NCI-H1930 (cell line): ENCODE results near the gene PAPPA.

ENCODE experiments used
- DNase-seq, 2 experiments: peaks; one replicate each; lab custom pipeline; 2025; lab: John Stamatoyannopoulos, UW

The PAPPA gene

DNA sequence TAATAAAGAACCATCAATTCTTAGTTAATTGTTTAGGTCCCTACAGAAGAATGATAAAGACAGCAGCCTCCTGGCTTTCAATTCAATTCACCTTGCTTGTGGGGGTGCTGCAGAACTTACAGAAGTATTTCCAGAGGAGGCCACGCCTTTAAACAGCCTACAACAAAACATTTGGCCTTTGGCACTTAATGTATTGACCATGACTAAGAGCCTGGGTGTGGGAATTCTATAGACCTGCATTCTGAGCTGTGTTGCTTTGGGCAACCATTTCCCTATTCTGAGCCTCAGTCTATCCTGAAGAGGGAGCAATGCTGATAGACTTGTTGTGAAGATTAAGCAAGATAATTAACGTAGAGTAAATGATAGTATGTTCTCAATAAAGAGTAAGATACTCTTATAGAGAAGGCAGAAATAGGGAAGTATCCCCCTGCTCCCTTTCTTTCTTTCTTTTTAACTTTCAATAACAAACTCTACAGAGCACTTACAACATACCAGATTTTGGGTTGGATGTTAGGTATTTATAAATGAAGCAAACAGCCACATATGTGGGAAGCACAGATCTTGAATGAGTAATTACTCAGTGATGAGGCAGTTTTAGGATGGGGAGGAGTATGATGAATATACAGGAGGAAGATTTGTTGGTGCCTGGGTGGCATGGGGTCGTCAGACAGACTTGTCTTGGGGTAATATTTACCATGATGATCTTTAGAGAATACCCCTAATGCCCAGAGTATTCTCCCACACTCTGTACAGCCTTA is 28.4 kb downstream of the PAPPA start:
- DNase-seq, result no peak

DNA sequence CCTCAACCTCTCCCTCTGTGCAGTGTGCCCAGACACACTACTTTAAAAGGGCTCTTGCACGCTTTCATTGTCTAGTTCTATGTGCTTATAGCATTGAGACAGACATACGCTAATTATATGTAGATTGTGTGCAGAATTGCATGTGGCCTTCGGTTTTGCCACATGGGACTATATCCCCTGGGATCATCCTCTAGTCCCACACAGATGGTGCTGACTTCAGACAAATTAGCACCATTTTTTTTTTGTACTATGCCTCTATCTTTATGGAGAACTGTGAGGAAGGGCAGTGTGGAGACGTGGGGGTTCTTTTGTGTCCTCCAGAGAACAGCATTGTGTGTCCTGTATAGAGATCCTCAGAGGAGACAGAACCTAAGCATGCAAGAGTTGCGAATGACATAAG is 29.3 kb downstream of the PAPPA start:
- DNase-seq, result no peak

DNA sequence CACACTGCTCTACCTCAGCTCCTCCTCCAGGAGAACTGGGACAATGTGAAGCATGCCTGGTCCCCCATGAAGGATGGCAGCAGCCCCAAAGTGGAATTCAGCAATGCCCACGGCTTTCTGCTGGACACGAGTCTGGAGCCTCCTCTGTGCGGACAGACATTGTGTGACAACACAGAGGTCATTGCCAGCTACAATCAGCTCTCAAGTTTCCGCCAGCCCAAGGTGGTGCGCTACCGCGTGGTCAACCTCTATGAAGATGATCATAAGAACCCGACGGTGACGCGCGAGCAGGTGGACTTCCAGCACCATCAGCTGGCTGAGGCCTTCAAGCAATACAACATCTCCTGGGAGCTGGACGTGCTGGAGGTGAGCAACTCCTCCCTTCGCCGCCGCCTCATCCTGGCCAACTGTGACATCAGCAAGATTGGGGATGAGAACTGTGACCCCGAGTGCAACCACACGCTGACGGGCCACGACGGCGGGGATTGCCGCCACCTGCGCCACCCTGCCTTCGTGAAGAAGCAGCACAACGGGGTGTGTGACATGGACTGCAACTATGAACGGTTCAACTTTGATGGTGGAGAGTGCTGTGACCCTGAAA is 34.1 kb downstream of the PAPPA start:
- DNase-seq, result no peak

DNA sequence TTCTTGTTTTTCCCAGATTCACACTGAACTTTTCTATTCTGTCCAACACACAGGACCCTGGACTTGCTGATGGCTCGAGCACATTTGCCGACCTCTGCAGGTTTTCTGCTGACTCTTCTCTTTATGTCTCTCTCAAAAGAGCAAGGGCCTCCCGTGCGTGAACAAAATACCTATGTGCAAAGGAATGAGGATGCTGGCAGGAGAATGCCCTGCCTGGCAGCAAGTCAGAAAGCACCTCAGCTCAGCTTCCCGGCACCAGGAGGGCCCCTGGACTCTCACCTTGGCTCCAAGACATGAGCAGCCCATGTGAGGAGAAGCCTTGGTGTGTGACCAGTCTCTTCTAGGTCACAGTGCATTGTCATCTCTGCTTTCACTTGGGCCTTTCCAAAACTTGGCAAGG is 36.1 kb downstream of the PAPPA start:
- DNase-seq, result no peak

DNA sequence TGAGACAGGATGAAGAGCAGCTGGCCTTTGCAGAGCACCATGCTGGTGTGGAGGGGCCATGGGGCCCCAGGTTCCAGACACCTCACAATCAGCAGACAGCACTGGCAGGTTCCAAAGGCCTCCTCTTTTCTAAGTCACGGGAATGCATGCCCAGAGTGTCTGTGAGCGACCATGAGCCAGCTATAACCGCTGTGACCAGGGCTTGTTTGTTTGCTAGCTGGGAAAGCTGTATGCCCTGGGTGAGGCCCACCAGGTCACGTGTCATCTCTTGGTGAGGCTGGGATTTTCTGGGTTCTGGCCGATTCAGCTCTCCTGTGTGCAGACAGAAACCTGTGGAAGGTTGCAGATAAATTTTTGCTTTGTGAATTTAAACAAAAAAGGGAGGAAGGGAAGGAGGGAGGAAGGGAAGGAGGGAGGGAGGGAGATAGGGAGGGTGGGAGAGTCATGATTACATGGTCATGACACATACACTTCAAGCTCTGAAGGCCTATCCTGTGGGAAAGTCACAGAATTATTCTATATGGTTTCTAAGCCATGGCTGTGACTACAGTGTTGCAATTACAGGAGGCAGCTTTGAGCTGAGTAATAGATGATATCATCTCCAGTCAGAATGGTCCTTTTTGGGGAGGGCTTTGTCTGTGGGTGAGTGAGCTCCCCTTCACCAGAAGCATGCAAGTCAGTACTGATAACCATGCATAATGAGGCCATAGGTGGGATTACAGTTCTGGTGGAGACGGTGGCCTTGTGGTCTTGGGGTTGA is 37.2 kb downstream of the PAPPA start:
- DNase-seq, result no peak

DNA sequence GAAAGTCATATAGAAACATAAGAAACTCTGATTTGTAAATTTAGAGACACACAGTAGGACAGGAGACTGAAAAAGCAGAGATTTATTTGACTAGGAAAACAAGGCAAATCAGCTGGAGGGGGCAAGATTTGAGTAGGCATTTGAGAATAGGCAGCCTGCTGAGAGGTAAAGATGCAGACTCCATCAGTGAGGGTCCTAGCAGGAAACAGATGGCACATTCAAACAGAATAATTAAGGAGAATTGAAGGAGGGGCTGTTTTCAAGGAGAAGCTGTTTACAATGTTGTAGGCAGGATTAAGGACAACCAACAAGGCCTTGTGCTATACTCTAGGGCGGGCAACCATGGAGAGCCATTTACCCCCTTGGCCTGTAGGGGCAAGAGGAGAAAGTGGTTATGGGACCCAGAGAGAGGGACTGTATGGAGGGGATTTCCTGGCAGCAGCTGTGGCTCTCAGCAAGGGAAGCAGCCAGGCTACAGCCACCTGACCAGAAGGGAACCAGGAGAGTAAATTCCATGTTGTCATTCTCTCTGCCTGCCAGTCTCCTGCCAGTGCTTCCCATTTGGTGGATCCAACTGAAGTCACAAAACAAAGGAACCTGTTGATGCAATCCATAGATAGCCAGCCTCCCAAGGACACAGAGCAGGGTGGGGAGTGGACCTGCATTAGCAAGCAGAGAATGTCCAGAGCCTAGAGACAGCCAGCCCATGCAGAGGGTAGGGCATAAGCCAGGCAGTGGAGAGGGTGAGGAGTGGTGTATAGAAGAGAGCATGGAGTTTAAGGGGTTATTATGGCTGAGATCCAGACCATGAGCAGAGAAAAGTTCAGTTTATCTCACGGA is 38.2 kb downstream of the PAPPA start:
- DNase-seq, result no peak

DNA sequence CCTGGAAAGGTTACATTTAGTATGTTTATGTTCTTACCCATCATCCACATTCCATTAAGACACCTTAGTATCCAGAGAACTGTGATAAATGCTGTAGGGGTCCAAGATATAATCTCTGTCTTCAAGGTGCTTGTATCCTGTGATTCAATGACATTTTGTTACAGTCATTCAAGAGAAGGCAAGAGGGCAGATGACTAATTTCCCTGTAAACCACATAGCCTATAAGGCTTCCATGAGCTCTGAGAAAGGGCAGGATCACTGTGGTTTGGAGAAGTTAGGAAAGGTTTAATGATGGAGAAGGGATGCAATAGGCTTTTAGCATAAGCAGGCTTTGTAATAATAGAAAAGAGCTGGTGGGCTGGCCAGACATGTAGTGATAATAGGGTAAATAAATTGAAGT is 40.0 kb downstream of the PAPPA start:
- no peak for DNase-seq

DNA sequence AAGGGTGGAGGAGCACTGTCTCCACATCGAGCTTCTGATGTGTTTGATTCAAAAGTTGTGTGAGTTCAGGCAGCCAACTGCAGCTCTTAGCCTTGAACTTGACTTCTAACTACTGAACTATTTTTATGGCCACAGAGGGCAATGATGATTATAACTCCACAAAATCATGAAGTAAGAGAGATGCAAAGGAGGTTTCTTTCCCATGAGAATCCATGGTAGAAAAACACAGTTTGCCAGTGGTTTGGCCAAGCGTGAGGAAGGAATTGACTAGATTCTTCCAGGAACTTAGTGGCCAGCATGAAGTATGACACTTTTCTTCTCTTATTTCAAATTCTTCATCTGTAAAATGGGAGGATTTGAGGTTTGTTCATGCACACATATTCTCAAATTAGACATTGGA is 43.2 kb downstream of the PAPPA start:
- no peak for DNase-seq

DNA sequence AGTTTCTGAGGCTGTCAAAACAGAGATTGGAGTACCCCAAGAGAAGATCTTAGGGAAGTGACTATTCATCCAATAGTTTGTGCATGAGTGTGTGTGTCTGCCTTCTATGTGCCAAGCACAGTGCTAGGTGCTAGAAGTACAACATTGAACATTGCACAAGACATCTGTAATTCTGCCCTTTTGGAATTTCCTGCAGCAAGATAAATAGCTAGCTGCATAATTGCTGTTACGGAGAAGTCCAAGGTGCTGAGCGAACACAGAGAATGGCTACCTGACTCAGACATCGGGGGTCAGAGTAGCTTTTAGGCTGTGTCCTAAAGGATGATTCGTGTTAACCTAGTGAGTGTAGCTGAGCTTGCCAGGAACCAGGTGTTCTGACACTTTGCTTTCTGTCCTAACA is 44.8 kb downstream of the PAPPA start:
- no peak for DNase-seq

DNA sequence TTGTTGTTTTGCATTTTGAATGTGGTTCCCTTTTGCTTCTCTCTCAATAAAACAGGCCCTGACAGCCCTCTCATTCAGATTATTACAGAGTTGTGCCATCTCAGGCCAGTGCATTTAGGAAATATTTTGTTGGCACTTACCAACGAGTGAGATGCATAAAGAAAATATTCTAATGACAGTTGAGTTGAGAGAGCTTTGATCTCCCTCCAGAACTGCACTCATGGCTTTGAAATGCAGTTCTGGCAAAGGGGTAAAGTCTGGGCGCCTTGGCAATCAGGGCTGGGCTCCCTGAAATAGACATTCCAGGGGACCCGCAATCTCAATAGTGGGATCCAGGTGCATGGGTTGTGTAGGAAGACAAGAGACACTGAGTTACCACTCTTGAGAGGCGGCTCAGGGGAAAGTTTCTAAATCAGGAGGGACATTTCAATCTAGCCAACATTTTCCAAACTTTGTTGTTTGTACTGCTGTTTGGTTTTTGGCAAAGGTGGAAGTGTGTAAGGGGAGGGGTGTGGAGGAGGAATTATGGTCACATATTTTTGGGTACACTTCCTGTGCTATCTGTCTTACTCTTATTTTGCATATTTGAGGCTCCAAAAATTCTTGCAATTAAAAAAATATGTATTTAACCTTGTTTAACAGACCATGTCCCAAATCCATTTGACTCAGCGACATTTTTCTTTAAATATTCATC is 48.8 kb downstream of the PAPPA start:
- DNase-seq, result no peak

DNA sequence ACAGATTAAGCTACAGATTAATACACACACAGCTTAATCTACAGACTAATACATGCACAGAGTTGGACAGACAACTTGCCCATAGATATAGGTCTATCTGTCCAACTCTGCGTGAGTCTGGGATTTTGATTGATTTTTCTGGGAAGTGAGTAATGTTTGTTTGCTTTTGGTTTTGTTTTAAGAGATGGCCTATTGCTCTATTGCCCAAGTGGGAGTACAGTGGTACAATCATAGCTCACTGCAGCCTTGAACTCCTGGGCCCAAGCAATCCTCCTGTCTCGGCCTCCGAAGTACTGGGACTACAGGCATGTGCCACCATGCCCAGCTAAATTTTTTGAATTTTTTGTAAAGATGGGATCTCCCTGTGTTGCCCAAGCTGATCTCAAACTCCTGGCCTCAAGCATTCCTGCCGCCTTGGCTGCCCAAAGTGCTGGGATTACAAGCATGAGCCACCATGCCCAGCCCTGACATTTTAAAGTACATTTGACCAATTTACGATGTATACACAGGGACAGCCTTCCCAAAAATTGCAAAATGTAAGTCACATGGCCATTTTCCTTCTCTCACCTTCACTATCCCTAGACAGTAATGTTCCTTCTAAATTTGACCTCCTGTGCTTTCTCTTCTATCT is 50.8 kb downstream of the PAPPA start:
- DNase-seq, result no peak

DNA sequence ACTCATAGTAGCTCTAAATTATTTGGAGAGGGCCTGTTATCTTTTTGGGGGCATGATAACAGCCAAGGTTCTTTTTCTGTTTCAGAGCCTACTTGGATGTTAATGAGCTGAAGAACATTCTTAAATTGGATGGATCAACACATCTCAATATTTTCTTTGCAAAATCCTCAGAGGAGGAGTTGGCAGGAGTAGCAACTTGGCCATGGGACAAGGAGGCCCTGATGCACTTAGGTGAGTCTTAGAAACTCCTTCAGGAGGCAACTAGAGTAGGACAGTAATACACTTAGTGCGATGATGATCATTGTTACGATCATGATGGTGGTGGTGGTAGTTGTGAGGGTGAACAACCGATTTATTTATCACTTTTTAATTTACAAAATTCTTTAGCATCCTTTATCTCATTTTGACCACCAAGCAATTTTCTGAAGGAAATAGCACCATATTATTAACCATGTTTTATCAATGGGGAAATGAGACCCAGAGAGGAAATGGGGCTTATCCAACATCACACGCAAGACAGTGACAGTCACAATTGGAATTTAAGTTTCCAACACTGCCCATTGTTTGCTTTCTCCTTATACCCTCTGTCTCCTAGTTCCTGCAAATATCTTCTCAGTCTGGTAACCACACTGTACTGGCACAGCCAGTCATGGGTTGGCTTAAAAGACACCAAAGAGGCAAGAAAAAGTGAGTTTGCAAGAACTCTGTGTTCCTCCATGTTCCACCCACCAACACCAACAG is 54.0 kb downstream of the PAPPA start:
- DNase-seq, result no peak

DNA sequence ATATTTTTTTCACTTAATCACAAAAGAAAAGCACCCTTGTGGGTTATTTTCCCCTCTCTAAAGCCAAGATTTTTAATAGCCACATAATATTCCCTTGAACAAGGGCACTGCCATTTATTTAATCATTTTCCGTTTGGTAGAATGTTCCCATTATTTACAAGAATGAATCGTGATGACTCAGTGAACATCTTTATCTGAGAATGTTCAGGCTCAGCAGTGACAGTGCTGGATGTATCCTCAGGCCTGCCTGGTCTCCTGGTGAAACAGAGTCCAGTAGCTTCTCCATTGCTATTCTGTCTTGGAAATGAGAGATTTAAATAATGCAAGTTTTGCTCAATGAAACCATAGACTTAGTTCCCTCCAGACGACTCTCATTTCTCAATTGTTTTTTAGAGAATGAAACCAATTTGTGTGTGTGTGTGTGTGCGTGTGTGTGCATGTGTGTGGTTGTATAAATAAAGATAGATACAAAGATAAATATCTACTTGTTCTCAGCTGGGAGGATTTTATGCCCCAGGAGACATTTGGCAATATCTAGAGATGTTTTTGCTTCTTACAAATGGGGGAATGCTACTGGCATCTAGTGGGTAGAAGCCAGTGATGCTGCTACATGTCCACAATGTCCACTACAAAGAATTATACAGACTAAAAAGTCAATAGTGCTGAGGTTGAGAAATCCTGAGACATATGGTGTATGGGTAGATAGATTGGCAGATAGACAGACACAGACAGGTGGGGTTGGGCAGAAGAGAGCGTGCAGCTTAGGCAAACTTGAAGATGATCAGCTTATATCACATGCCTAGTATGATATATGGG is 55.0 kb downstream of the PAPPA start:
- DNase-seq, result no peak

DNA sequence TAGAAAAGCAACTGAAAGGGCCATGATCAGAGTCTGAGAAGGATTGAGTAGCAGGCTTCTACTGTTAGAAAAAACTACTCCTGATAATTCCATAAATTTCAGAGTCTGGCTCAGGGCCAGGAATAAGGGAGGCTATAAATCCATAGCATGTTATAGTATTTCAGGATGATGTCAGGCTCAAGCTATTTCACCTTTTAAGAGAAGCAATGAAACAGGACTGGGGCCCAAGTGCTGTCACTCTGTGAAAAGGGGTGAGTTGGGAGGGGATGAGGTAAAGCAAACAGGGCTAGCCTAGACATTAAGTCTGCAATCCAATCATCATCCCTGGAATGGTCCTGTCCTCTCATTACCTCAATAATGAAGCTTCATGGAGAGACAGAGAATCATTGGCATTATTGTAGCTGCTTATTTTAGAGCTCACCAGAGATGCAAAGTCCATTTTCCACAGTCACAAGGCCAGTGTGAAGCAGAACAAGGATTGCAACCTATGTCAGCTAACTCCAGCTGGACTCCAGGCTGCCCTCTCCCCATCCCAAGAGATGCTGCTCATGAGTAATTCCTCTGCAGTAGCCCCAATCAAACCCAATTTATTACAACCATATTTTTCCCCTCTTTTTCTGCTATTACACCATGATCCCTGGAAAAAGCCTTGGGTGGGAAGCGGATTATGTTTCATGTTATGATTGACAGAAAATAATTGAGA is 56.0 kb downstream of the PAPPA start:
- no peak for DNase-seq

DNA sequence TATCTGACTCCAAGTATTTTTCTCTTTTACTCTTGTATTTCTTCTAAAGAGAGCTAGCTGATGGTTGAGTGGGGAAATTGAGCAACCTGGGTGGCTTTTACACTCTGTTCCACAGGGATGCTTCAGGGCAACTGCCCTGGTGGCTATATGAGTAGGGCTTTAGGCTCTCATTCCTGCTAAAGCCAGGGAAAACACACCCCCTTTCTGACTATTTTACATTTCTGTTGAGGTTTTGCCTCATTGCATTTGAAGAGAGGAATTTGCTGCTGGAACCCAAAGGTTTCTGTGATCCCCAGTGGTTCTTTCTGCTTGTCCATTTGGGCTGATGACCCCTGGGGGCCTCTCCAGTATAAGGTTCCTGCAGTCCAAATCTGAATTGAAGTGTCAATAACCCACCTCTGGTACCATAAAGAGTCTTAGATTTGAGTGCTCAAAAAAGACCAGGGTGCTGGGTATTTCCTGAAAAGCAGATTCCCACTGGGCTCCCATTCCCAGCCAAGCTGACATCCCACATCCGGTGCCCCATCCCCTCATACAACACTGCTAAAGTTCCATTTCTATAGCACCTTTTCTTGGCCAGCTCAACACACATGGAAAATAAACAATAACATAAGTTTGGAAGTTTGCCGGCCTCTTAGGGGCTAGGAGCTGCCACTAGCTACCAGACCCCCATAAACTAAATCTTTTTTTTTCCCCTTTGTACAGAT is 59.5 kb downstream of the PAPPA start:
- no peak for DNase-seq

DNA sequence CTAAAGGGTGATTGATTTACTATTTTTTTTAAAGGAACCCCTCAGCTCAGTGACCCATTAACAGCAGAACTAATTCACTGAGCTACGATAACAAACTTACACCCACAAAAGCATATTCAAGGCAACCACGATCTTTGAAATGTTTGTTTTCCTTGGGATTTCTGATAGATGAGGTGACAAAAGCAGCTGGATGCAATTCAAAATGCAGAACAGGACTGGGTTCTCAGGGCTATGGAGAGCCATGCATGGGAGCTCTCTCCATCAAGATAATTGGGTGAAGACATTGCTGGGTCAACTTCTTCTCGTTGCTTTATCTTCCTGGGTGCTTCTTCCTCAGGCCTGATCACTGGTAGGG is 60.1 kb downstream of the PAPPA start:
- DNase-seq, result no peak

DNA sequence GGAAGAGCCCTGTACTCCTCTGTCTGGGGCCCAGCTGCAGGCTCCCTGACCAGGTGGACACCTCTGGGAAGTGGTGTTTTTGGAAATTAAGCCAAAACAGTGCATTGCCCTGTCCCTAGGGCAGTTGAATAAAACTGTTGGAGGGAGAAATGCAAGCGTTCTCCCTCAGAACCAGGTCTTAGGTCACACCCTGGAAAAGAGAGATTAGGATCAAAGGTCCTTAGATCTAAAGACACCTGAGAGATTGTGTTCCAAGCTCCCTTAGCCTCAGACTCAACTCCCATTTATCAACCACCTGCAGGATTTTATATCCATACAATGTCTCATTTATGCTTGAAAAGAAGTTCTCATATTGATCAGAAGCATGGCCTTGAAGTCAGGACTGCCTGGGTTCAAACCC is 64.8 kb downstream of the PAPPA start:
- DNase-seq, result no peak

DNA sequence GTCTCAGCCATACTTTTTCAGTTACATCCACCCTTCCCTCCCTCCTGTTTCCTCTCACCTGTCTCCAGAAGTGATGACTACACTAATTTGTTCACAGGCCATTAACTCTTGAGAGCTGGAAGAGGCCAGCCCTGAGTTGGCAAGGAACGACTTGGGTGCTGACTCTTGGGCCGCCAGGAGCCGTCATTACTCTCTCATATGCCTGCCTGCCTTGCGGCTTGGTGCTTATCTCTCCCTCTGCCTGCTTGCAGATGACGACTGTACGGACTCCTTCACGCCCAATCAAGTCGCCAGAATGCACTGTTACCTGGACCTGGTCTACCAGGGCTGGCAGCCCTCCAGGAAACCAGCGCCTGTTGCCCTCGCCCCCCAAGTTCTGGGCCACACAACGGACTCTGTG is 66.1 kb downstream of the PAPPA start:
- no peak for DNase-seq

DNA sequence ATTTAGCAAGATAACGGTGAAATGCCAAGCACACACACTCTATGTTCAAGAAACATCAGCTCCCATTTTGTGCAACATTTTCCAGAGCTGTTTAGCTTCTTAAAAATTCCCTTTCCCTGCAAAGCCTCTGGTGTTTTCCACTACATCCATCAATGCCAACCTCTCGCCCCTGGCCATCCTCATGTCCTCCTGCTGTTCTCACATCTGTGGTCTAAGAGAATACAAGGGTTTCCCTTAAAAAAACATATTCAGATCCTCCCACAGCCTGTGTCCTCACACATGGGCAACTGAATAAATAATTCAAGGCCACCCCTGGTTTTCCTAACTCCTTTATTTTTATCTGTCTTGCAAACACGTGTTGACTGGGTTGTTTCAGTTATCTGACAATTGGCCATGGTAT is 70.3 kb downstream of the PAPPA start:
- no peak for DNase-seq
